Activated CD4-positive, alpha-beta T cell treated with anti-CD3 and anti-CD28 coated beads, Interleukin-2, amount 50 U/mL, for 24 hours (primary cell): ENCODE results near the gene ARMH1.
A peak's percentile ranks its signal among the peaks of the same experiment; 100 is the strongest.

Source experiments
- DNase-seq, 2 donors: peaks; one replicate each; pipeline ENCODE4 v3.0.0-alpha.2; 2020; ENCODE audit warnings: low read depth in 1 of 2, low spot score in 1 of 2

ARMH1 gene

DNA sequence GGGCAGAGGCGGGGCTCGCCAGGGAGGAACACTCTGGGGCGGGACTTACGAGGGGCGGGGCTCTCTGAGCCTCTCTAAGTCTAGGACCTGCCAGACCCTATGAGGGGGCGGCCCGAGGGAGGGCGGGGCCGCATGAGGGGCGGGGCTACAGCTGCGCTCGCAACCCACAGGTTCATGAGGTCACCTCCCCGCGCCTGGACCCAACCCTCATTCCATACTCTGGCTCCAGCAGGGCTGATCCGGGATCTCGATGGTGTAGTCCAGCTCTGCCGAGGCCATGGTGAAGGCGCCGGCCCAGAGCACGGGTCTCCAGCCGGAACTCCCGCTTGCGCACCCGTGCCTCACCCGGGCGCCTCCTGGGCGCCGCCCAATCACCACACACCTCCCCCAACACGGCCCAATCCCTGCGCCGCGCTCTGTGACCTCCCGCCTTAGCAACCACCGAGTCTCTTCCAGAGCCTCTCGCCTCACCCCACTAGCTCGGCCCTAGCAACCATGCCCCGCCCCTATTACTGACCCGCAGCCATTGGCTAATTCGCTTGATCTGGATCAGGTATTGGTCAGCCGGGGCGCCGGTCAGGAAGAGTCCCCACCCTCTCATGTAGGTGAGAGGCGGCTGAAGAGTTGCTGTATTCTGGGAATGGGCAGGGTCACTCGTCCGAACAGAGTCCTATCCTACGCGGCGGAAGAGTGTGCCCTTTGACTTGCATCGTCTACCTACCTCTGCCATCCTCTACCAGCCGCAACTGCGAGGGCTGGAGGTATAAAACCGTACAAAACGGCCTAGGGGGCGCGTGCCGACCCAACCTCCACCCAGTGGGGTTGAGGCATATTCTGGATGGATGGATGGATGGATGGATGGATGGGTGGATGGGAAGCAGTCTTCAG lies at the start of gene ARMH1, which contains the start of gene TMEM53:
ARMH1 (plus strand) TSS at position 602 of the 888 bp plus-strand sequence. CDS start 14,984 bp downstream, outside the sequence.
TMEM53 (minus strand) TSS at position 369 of the 888 bp plus-strand sequence; CDS start at position 279, 90 bp downstream.
- peak; percentile 95 to 97 for DNase-seq

- no peak for DNase-seq
Observed at GRCh38 chr1:44625348-44625747, 49.2 kb upstream of the ARMH1 start.

DNA sequence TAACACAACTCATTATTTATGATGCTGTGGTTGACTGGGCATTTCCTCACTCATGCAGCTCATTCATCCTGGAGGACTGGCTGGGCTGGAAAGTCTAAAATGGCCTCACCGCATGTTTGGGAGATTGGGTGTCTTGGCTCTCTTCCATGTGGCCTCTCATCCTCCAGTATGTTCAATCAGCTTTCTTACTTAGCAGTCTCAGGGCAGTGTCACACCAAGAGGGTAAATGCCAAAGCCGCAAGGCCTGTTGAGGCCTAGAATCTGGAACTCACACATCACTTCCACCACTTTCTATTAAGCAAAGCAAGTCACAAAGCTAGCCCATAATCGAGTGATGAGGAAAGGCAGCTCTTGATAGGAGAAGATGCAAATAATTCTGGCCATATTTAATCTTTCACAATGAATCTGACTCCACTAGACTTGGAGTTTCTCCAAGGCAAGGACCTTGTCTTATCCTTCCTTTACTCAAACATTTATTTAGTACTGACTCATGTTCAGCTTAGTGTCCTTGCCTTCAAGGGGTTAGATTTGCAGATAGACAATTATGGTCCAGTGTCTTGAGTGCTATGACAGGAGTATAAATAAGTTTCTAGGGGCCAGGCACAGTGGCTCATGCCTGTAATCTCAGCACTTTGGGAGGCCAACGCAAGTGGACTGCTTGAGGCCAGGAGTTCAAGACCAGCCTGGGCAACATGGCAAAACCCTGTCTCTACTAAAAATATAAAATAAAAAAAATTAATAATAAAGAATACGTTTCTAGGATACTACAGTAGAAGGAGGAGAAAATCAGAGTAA lies 45.4 kb upstream of the ARMH1 start:
- DNase-seq = no peak

DNA sequence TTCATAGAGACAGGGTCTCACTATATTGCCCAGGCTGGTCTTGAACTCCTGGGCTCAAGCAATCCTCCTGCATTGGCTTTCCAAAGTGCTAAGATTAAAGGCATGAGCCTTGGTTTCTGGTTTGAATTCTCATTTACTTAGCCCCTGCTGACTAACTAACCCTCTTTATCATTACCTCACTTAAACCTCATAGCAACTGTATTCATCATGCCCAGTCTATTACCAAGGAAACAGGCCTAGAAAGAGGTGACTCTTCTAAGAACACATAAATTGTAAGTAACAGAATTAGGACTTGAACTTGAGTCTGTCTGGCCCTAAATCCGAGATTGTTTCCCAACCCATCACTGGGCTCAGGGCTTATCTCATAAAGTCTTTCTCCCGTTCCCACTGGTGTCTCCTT lies 44.4 kb upstream of the ARMH1 start:
- no peak for DNase-seq

DNA sequence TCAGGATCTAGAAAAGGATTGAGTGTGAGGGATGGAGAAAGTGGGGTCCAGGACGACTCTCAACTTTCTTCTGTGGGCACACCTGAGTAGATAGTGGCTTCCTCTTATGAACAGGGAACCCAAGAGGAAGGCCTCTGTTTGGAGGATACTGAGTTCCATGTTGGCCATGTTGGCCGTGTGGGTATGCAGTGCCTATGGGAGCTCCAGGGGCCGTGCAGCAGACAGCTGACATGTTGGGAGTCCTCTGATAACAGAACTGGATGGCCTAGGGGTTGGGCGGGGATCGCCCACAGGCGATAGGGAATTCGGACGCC lies 43.2 kb upstream of the ARMH1 start:
- no peak for DNase-seq

DNA sequence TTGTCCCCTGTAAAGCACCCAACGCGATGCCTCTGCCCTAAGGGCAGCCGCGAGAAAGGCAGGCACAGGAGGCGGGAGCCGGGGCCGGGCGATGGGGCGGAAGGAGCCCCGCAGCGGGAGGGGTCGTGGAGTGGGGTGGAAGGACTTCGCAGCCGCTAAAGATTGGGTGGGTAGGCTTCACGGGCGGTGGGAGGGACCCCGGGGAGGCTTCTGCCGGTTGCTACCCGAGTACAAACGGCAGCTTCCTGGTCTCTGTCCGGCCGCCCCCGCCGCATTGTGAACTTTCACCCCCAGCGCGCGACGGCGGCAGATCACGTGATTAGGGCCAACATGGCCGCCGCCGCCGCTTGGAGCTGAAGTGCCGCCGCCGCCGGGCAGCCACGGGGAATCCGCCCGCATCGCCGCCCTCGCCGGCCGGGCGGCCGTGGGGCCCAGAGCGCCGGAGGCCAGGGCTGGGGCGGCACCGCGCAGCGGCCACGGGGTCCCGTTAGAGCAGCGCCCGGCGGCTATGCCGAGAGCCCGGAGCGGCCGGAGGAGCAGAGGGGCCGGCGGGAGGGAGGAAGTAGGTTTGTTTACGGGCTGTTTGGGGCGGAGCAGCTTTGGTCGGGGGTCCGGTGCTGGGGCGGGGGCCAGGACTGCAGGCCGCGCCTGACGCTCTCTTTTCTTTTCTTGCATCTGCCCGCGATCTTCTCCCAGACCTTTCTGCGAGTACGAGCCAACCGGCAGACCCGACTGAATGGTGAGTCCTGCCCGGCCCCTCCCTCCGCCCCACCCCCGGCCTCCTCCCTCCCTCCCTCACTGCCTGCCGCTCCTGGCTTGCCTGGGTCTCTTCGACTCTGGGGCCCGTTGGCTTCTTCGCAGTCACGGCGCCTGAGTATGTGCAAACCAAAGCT lies 42.6 kb upstream of the ARMH1 start:
- peak; percentile 82 to 86 for DNase-seq

GRCh38 chr1:44632598-44632997 lies 41.9 kb upstream of the ARMH1 start:
- no peak for DNase-seq

- no peak for DNase-seq
Observed at GRCh38 chr1:44634606-44635189, 39.8 kb upstream of the ARMH1 start.

DNA sequence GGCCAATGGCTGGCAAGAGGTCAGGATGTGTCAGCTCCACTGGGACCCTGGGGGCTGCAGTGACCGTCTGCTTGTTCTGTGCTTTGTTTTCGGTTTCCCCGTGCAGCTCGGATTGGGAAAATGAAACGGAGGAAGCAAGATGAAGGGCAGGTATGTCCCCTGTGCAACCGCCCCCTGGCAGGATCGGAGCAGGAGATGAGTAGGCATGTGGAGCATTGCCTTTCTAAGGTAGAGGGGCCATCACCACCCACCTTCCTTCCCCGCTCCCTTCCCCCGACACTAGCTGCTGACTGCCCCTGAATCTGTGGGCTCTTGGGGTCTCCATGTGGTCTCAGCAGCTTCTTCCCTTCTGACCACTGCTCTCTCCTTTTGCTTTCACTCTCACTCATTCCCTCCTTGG lies 39.1 kb upstream of the ARMH1 start:
- no peak for DNase-seq

DNA sequence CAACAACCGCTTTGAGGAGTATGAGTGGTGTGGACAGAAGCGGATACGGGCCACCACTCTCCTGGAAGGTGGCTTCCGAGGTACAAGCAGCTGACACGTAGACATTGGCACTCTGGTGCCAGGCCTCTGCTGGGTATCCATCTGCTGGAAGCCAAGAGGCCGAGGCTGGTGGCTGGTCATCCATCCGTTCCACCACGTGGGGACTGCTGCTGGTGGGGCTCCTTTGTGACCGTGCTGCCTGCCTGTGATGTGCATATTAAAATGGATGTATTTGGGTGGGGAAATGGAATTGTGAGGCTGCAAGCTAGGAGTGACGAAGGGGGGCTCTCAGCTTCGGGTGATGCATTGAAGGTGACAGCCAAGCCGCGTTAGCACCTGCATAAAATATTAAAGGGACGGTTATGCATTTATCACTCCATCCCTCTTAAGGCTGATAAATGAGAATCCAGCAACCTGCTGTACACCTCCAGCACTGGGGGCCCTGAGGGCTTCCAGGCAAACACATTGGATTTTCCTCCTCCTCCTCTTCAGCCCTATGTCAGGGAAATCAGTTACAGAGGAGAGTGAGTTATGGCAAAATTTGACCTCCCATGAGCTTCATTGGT lies 38.3 kb upstream of the ARMH1 start:
- DNase-seq = no peak

- no peak for DNase-seq
Observed at GRCh38 chr1:44636688-44637598, 37.6 kb upstream of the ARMH1 start.

DNA sequence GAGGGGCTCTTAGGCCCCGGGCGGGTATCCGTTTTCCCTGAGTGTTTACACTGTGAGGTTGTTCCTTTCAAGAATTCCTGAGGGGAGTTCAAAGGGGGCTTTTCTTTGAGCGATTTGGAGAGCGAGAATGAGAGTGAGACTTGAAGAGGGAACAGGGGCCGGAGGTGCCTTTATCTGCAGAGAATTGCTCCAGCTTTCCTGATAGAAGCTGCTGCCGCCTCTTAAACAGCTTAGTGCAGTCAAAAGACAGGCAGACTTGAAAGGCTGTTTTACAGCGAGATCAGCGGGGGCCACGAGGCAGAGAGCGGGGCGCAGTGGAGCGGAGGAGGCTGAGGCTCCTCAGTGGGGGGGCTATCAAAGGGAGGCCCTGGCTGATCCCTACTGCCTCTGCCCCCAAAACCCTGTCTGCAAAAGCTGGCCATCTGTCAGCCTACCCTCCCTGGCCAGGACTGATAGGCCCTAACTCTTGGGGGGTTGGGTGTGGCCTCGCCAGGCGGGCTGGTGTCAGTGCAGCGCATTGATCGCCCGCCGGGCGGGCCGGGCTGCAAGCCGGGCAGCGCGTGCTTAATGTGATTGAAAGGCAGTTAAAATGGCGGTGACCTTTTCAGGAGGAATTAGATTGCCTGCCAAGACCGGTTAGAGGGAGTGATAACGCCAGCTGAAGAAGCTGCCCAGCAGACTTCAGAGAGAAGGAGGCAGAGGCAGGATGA lies 36.7 kb upstream of the ARMH1 start:
- no peak for DNase-seq

GRCh38 chr1:44640200-44640853 lies 34.2 kb upstream of the ARMH1 start:
- no peak for DNase-seq

GRCh38 chr1:44641126-44642102 lies 33.1 kb upstream of the ARMH1 start:
- no peak for DNase-seq

- no peak for DNase-seq
Observed at GRCh38 chr1:44642255-44642654, 32.3 kb upstream of the ARMH1 start.

- DNase-seq = no peak
Observed at GRCh38 chr1:44642925-44643324, 31.6 kb upstream of the ARMH1 start.

DNA sequence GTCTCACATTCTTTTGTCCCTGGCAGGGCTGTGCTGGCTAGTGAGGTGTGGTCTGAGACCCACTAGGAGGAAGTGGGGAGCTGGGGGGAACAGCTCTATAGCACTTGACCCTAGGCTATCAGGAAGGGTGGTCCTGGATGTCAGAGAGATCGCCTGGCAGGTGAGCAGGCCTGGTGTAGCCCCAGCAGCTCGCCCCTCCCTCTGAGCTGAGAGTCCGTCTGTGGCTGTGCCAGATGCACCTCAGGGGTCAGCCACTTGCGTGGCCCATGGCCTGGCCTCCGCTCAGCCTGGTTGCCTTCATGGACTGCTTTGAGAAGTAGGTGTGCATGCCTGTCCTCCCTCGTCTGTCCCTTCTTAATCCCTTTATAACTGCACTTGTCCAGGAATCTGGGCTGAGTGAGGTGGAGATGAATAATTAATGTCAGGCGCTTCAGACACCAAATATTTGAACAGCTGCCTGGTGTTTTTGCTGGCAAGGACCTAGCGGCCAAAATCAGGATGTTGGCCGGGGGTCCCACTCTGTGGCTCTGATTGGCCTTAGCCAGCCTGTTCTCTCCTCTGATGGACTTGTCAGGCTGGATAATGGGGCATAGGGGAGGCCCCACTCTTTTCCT lies 30.7 kb upstream of the ARMH1 start:
- no peak for DNase-seq
